GM12872 (cell line): ENCODE data around the gene MRI1.

ENCODE experiments used
- TF ChIP-seq, protein P1 (sequence below): IDR thresholded peaks from 3 replicates; pipeline ENCODE4 v1.5.1; 2011; ENCODE audit warnings: low read depth, mild to moderate bottlenecking, low read length, moderate library complexity; ENCODE audit not compliant: insufficient read depth

The MRI1 gene

DNA sequence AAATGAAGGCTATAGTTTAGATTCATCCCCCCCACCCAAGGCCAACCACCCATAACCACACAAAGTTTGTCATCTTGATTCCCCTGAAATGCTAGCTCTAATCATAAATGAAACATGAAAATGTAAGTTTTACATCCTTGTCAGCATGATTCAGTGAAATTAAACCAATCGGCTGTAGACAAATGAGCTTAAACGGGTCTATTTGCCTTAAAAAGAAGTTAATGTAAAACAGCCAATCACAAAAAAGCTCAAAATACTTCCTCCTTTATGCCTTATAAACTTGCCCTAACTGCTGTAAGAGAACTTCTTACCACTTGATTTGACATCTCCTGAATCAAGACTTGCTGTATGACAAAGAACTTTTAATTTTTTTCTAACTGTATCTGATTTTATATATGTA lies 34.5 kb upstream of the MRI1 start:
- TF ChIP-seq, protein P1, sequence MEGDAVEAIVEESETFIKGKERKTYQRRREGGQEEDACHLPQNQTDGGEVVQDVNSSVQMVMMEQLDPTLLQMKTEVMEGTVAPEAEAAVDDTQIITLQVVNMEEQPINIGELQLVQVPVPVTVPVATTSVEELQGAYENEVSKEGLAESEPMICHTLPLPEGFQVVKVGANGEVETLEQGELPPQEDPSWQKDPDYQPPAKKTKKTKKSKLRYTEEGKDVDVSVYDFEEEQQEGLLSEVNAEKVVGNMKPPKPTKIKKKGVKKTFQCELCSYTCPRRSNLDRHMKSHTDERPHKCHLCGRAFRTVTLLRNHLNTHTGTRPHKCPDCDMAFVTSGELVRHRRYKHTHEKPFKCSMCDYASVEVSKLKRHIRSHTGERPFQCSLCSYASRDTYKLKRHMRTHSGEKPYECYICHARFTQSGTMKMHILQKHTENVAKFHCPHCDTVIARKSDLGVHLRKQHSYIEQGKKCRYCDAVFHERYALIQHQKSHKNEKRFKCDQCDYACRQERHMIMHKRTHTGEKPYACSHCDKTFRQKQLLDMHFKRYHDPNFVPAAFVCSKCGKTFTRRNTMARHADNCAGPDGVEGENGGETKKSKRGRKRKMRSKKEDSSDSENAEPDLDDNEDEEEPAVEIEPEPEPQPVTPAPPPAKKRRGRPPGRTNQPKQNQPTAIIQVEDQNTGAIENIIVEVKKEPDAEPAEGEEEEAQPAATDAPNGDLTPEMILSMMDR: no peak

DNA sequence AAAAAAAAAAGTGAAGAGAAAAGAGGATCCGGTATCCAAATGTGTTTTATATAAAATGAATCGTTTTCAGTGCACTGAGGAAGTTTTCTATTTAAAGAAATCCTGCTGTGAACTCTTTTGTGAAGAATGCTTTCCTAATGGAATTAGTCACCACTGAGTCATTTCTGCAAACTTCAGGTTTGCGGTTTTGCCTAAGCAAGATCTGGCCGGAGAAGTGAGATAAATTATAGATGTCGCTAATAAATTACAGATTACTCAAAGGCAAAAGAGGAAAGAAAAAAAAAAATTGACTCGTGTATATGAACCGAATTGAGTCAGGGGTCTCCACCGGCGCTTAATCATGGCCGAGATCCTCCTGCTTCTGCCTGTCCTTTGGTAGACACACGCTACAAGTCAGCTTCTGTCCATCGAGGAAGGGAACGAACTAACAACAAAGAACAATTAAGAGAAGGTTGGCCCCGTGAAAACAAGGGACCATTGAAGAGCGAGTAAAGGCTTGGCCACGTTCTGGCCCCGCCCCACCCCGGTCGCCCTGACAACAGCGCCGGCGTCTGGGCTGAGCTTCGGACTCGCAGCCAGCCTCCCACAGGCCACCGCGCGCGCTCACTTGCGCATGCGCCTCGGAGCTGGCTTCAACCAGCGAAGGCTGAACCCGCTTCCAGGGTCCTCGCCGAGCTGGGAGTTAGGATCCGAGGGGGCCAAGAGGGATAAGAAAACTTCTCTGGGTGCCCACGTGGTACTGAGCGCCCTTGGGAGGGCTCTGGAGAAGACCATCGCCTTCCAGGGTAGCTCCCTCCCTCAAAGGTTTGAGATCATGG lies 33.0 kb upstream of the MRI1 start:
- TF ChIP-seq, protein P1: no peak

DNA sequence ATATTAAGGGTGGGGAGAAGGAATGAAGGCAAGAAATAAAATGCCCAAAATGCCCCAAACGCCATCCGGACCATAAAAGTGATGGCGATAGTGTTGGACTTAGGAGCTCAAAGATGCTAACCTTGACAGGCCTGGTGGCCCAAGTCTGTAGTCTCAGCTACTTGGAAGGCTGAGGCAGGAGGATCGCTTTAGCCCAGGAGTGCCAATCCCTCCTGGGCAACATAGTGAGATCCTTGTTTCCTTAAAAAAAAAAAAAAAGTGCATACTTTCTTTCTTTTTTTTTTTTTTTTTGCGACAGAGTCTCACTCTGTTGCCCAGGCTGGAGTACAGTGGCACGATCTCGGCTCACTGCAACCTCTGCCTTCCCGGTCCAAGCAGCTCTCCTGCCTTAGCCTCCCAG lies 32.0 kb upstream of the MRI1 start:
- TF ChIP-seq, protein P1: no peak

DNA sequence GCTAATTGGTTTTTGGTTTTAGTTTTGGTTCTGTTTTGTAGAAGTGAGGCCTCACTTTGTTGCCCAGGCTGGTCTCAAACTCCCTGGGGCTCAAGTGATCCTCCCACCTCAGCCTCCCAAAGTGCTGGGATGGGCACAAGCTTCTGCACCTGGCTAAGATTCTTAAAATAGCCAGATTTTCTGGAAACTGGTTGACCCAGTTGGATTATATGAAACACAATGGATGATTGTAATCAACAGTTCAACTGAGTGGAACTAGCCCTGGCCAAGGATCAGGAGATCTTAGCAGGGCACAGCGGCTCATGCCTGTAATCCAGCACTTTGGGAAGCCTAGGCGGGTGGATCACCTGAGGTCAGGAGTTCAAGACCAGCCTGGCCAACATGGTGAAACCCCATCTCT lies 29.6 kb upstream of the MRI1 start:
- TF ChIP-seq, protein P1: no peak

DNA sequence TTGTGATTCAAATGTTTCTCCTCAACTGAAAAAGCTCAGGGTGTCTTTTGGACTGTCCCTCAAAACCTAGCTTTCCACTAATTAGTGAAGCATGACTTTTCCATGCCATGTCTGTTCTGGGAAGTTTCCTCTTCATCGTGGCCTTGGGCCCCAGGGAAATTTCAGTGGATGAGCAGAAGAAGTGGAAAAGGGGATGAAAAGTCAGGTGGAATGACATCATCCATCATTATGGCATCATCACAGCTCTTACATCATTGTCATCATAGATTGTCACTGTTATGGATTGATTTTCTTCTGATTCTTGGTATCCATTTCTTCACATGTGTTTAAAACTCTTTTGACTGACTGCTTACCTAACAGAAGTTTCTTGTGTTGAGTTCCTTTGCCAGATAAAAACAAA lies 26.2 kb upstream of the MRI1 start:
- TF ChIP-seq, protein P1: no peak

DNA sequence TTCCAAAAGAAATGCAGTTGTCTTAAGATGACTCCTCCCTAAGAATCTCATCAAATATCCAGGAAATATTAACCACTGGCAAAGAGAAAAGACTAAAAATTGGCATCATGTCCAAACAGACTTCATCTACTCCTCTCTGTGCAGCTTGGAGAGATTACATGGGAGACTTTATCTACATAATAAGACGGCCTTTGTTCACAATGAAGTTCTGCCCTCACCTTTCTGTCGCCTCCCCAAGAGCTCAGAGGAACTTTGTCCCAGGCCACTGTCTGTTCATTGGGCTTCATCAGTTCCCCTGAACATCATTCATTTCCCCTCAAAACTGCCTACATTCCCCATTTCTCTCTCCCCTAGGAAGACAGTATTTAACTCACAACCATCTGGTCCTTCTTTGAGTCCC lies 22.4 kb upstream of the MRI1 start:
- TF ChIP-seq, protein P1: no peak

DNA sequence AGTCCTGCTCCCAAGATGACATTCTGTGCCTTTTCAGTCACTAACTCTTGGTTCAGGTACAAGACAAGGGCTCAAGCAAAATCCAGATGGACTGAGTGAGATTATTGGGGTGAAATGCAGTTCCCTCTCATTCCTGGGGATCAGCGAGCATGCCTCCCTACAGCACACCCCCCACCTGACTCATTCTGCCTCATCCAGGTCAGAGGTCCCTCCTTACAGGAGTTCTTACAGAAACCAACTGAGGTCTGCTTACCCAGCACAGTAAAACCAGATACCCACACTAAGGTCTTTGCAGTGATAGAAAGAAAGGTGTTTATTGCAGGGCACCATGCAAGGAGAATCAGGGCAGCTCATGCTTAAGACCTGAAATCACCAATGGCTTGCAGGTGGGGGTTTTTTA lies 21.6 kb upstream of the MRI1 start:
- TF ChIP-seq, protein P1: no peak
